Omental fat pad (tissue), 4 donors: ENCODE results near the gene TXNDC8. TPM values are rescaled to one million over a fixed set of nuclear protein-coding genes. Genes with fewer than 3 reads are reported as not detected.
"Not testable (repeated sequence)": the region's sequence is repeated elsewhere in the genome, so short reads cannot be mapped to it uniquely, and the experiment has no call there.

Source experiments
- ATAC-seq: fragments of 150-250 bp; one replicate; pipeline ENCODE4 v1.9.1; 2016; ENCODE audit warnings: mild to moderate bottlenecking, moderate library complexity; ENCODE audit not compliant: low FRiP score
- DNase-seq: peaks from one replicate; pipeline ENCODE4 v3.0.0-alpha.2; 2019; ENCODE audit warnings: low spot score
- total RNA-seq, 4 donors: library from RNA; depleted of rRNA; stranded (reverse); fragments of >200 nt; gene quantifications; one replicate each; pipeline ENCODE4 v1.1.0, GENCODE V29; 2016
- TF ChIP-seq, protein P1 (sequence below), 3 donors: fragments of 450-650 bp; IDR thresholded peaks; one replicate each; pipeline ENCODE4 v1.5.1; 2016 to 2017; ENCODE audit warnings: antibody characterized with exemption in 3 of 3, mild to moderate bottlenecking in 3 of 3, moderate library complexity in 2 of 3

The TXNDC8 gene
- total RNA-seq, 4 donors from 2014 or later = not detected

DNA sequence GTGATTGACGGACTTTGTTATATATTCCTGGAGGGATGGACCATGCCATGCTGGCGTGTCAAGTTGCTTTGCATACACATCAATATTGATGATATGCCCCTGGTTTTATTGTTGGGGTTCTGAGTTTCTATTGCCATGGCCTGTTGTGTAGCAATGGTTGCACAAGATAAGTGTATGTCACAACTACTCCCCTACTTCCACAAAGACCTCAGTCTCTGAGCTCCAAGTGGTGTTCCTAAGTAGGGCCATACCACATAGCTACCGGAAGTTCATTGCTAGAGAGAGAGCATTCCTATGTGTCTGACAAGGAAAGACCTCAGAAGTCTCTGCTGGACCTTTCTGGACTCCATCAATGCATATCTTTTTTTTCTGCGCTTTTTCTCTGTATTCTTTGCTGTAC is 19.8 kb downstream of the TXNDC8 start:
- ATAC-seq = no peak
- DNase-seq = no peak

DNA sequence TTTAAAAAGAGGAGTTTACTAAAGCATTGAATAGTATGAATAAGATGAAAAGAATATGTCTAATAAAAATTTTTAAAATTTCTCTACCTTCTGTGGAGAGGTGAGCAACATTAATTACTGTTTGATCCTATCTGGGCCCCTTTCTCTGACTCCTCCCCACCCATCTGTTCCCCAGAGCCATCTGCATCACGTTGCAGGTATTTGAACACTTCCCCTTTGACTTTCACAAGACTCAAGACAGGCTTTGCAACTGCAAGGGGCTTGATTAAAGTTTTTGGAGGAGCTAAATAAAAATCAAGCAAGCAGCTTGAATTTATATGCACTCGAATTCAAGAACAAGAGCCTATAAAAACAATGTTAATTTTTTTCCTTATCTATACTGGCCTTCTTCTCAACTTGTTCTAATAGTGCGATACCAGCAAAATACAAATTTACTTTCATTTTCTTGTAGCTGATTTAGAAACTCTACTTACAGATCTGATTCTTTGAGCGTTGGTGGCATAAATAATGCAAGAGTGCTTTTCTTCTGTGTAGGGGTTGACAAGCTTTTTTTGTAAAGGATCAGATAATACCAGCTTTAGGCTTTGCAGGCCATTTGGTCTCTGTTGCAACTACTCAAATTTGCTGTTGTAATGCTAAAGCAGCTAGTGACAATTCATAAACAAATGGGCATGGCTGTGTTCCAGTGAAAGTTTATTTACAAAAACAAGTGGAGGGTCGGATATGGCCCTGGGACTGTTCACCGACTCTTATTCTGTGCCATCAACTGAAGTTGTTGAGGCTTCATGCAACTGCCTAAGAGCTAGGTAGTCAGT is 21.2 kb downstream of the TXNDC8 start:
- TF ChIP-seq, protein P1, sequence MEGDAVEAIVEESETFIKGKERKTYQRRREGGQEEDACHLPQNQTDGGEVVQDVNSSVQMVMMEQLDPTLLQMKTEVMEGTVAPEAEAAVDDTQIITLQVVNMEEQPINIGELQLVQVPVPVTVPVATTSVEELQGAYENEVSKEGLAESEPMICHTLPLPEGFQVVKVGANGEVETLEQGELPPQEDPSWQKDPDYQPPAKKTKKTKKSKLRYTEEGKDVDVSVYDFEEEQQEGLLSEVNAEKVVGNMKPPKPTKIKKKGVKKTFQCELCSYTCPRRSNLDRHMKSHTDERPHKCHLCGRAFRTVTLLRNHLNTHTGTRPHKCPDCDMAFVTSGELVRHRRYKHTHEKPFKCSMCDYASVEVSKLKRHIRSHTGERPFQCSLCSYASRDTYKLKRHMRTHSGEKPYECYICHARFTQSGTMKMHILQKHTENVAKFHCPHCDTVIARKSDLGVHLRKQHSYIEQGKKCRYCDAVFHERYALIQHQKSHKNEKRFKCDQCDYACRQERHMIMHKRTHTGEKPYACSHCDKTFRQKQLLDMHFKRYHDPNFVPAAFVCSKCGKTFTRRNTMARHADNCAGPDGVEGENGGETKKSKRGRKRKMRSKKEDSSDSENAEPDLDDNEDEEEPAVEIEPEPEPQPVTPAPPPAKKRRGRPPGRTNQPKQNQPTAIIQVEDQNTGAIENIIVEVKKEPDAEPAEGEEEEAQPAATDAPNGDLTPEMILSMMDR (IDR thresholded peaks at IDR 0.05) = no peak
- ATAC-seq (no peak), DNase-seq (no peak)

More for the DNA sequence above, 19.8 kb downstream of the TXNDC8 start:
- TF ChIP-seq, protein P1 (IDR thresholded peaks at IDR 0.05) = no peak

DNA sequence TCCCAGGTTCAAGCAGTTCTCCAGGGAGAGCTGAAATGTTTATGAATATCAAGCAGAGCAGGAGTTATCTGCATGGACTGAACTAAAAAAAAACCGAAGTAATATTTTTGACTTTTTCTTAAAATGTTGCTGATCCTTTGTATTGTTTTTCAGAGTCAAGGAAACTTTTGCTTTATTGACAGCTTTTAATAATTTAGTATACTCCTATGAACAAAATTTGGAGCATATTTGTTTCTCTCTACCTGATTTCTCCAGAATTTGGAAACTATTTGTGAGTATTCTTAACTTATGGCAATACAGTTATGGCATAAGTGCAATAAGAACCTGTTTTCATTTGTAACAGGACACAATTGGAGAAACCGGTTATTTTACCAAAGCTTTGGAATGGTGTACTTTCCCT is 25.7 kb downstream of the TXNDC8 start:
- DNase-seq, ATAC-seq: not testable (repeated sequence)

DNA sequence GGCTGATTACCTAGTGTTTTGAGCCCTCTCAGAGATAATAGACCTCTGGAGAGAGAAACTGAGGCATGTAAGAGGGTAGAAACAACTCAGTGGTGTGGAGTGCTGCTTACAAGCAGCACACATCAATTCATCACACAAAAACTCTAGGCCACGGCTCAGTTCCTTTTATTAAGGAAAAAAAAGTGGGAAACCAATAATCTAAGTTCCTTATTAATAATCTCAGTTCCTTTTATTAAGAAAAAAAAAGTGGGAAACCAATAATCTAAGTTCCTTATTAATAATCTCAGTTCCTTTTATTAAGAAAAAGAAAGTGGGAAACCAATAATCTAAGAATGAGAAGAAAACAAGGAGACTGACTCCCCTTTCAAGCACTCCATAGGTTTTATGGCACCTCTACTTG is 28.0 kb downstream of the TXNDC8 start:
- no peak for ATAC-seq
- DNase-seq = no peak
- TF ChIP-seq, protein P1 (IDR thresholded peaks at IDR 0.05) = no peak

DNA sequence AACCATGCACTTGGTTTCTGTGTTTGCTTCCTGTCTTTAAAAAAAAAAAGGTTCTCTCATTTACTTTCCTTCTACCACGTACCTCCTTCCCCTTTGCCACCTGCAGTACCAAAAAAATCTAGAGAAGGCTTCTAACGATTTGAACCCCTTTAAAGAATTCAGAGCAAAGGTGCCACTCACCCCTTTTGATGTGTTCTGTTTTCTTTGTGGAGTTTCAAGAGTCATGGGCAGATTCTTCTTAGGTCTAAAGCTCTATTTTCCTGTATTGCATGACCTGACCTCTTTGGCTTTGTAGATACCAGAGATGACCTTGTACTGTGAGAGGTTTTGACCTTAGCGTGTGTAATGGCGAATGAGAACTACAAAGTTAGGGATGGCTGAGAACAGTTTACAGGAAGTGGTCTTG is 29.0 kb downstream of the TXNDC8 start:
- TF ChIP-seq, protein P1 (IDR thresholded peaks at IDR 0.05) = no peak
- ATAC-seq (no peak), DNase-seq (no peak)

DNA sequence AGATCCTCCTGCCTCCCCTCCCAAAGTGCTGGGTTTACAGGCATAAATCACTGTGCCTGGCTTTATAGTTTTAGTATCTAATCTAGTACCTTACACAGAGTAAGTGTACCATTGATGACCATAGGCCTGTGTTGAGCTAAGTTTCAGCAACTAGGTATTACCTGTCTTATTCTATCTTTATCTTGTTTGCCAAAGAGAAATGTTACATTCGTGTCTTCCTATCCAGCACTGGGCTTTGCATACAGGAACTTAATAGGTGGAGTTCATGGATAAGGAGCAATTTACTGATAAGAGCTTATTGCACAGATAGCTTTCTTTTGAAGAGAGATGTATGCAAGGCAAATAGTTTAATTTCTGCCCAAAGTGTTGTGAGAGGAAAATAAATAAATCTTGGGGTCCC is 30.5 kb downstream of the TXNDC8 start:
- no peak for DNase-seq
- TF ChIP-seq, protein P1 (IDR thresholded peaks at IDR 0.05) = no peak
- no peak for ATAC-seq

DNA sequence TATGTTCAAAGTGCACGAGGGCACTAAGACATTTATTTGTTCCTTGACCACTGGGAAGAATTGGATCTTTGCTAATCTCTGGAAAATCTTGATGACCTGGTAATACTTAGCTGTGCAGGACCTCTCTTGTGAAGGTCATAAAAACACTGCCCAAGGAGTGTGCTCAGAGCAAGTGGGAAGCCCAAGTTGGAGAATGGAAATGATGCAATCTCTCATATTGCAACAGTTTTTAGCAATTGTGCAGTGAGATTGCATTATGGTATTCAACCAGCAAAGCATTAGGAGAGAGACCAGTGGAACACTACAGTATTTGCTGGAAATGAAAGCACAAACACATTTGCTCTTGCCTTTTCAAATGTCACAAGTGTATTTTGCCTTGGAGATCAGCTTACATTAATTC is 34.5 kb downstream of the TXNDC8 start:
- ATAC-seq (peak; percentile 23), DNase-seq (no peak)
- TF ChIP-seq, protein P1 (IDR thresholded peaks at IDR 0.05) = no peak
